Ovary (tissue), 3 donors: ENCODE results near the gene NDUFB2.

Source experiments
- EP300 ChIP-seq: sonication (generic); formaldehyde crosslinking; IDR thresholded peaks from one replicate; pipeline ENCODE4 v1.6.1; 2017; ENCODE audit warnings: antibody characterized with exemption
- POLR2A ChIP-seq: fragments of 450-650 bp; IDR thresholded peaks from one replicate; pipeline ENCODE4 v1.6.1; 2017; ENCODE audit warnings: antibody characterized with exemption, mild to moderate bottlenecking, moderate library complexity
- TF ChIP-seq, protein P1 (sequence below), 3 donors: fragments of 450-650 bp in 2 of 3; fragments of 200-600 bp in 1 of 3; IDR thresholded peaks; one replicate each; pipeline versions ENCODE4 v1.5.1 to v1.8.0; 2016 to 2022; ENCODE audit warnings: antibody characterized with exemption in 3 of 3, mild to moderate bottlenecking in 1 of 3
- donor health status: DM: no; HTN: no; CAD: no.

DNA sequence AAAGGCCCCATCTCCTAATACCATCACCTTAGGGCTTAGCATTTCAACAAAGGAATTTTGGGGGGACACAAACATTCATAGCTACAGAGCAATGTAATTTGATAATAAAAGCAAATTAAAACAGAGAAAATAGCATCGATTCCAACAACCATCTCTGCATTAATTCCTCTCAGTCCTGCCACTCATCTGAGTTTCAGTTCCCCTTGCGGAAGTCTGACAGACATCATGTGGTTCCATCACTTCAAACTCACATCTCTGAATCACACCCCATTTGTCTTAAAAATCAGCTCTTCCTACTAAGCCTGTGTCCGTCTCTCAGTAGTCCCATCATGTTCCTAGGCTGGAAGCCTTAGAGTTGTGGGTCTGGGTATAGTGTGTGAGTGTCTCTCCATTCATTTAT, 20.2 kb upstream of the NDUFB2 start:
- TF ChIP-seq, protein P1, sequence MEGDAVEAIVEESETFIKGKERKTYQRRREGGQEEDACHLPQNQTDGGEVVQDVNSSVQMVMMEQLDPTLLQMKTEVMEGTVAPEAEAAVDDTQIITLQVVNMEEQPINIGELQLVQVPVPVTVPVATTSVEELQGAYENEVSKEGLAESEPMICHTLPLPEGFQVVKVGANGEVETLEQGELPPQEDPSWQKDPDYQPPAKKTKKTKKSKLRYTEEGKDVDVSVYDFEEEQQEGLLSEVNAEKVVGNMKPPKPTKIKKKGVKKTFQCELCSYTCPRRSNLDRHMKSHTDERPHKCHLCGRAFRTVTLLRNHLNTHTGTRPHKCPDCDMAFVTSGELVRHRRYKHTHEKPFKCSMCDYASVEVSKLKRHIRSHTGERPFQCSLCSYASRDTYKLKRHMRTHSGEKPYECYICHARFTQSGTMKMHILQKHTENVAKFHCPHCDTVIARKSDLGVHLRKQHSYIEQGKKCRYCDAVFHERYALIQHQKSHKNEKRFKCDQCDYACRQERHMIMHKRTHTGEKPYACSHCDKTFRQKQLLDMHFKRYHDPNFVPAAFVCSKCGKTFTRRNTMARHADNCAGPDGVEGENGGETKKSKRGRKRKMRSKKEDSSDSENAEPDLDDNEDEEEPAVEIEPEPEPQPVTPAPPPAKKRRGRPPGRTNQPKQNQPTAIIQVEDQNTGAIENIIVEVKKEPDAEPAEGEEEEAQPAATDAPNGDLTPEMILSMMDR (IDR thresholded peaks at IDR 0.05) = no peak
- TF ChIP-seq EP300 = no peak
- TF ChIP-seq POLR2A = no peak
